DND-41 (cell line): ENCODE measurements around the gene SYTL4.

ENCODE experiments used
- ATAC-seq: fragments of 200-7000 bp; cut with Tn5 transposase; 3 replicates; pipeline ENCODE4 v1.9.1; 2021; ENCODE audit warnings: low read depth; ENCODE audit not compliant: insufficient read depth
- DNase-seq: peaks from one replicate; pipeline ENCODE4 v3.0.0-alpha.2; 2020
- H2AFZ ChIP-seq: 2 replicates; pipeline ENCODE4 v1.6.0; 2012; ENCODE audit warnings: low read depth, low read length
- H3K27ac ChIP-seq: 2 replicates; pipeline ENCODE4 v1.5.1; 2012; ENCODE audit warnings: low read length, inconsistent platforms
- H3K27me3 ChIP-seq: fragments of 200-600 bp; sonication (generic); 2 replicates; pipeline ENCODE4 v1.6.0; 2012; ENCODE audit warnings: low read length, mild to moderate bottlenecking, inconsistent platforms; ENCODE audit not compliant: insufficient read depth, poor library complexity
- H3K36me3 ChIP-seq: 2 replicates; pipeline ENCODE4 v1.5.1; 2012; ENCODE audit warnings: low read length, inconsistent platforms; ENCODE audit not compliant: insufficient read depth
- H3K4me1 ChIP-seq: 2 replicates; pipeline ENCODE4 v1.5.1; 2012; ENCODE audit warnings: mild to moderate bottlenecking, low read length; ENCODE audit not compliant: insufficient read depth
- H3K4me2 ChIP-seq: 2 replicates; pipeline ENCODE4 v1.6.0; 2012; ENCODE audit warnings: mild to moderate bottlenecking, moderate library complexity, low read length, inconsistent platforms; ENCODE audit not compliant: insufficient read depth
- H3K4me3 ChIP-seq, 2 experiments: fragments of 200-600 bp in 1 of 2; shearing (Covaris generic) in 1 of 2; 2 replicates each; pipeline ENCODE4 v1.5.1; 2012 to 2016; ENCODE audit warnings: inconsistent platforms in 2 of 2, low read length in 2 of 2, mild to moderate bottlenecking in 2 of 2, low read depth in 1 of 2, moderate library complexity in 1 of 2
- H3K79me2 ChIP-seq: 2 replicates; pipeline ENCODE4 v1.6.0; 2012; ENCODE audit warnings: low read length, inconsistent platforms; ENCODE audit not compliant: insufficient read depth
- H3K9ac ChIP-seq: 2 replicates; pipeline ENCODE4 v1.6.0; 2012; ENCODE audit warnings: low read depth, mild to moderate bottlenecking, inconsistent platforms, low read length, moderate library complexity
- H3K9me3 ChIP-seq: 2 replicates; pipeline ENCODE4 v1.5.1; 2012; ENCODE audit warnings: low read length, moderate library complexity, mild to moderate bottlenecking, inconsistent platforms; ENCODE audit not compliant: insufficient read depth, severe bottlenecking
- H4K20me1 ChIP-seq: 2 replicates; pipeline ENCODE4 v1.6.0; 2012; ENCODE audit warnings: low read length; ENCODE audit not compliant: insufficient read depth
- CTCF ChIP-seq: IDR thresholded peaks from 2 replicates; pipeline ENCODE4 v1.5.1; 2012; ENCODE audit warnings: borderline replicate concordance, low read length, moderate library complexity, mild to moderate bottlenecking; ENCODE audit not compliant: poor library complexity, severe bottlenecking; ENCODE audit errors: extremely low read depth
- EZH2 ChIP-seq: IDR thresholded peaks from 3 replicates; pipeline ENCODE4 v1.6.1; 2012; ENCODE audit warnings: borderline replicate concordance, low read depth, mild to moderate bottlenecking, moderate library complexity, low read length, inconsistent platforms; ENCODE audit not compliant: severe bottlenecking

SYTL4 gene

GRCh38 chrX:100647095-100647494, 84.8 kb downstream of the SYTL4 start:
- H3K27ac ChIP-seq, result no peak overlapping the region
- no peak overlapping the region for H3K9ac ChIP-seq
- no peak overlapping the region for H3K4me3 ChIP-seq
- no peaks in the 10 kb centered on the region for H3K4me1 ChIP-seq
- H3K9me3 ChIP-seq, result no peaks in the 10 kb centered on the region
- no peaks in the 10 kb centered on the region for H3K36me3 ChIP-seq
- H3K79me2 ChIP-seq, result no peaks in the 10 kb centered on the region
- no peaks in the 10 kb centered on the region for H4K20me1 ChIP-seq
- ATAC-seq (no peak), DNase-seq (no peak)
- TF ChIP-seq EZH2 (no peak), CTCF (no peak)
- H3K27me3 ChIP-seq, result no peaks in the 10 kb centered on the region
- no peak overlapping the region for H3K4me2 ChIP-seq
- no peak overlapping the region for H2AFZ ChIP-seq

GRCh38 chrX:100645106-100645505, 86.8 kb downstream of the SYTL4 start:
- H3K79me2 ChIP-seq, result no peaks in the 10 kb centered on the region
- H4K20me1 ChIP-seq, result no peaks in the 10 kb centered on the region
- H3K27me3 ChIP-seq, result no peaks in the 10 kb centered on the region
- no peak overlapping the region for H2AFZ ChIP-seq
- no peak overlapping the region for H3K4me3 ChIP-seq
- H3K36me3 ChIP-seq, result no peaks in the 10 kb centered on the region
- no peaks in the 10 kb centered on the region for H3K9me3 ChIP-seq
- no peak overlapping the region for H3K27ac ChIP-seq
- no peak overlapping the region for H3K9ac ChIP-seq
- TF ChIP-seq CTCF (no peak), EZH2 (no peak)
- no peaks in the 10 kb centered on the region for H3K4me1 ChIP-seq
- DNase-seq, result no peak
- ATAC-seq, result no peak
- no peak overlapping the region for H3K4me2 ChIP-seq

GRCh38 chrX:100643956-100644860, 87.7 kb downstream of the SYTL4 start, which contains the start of gene SRPX2:
SRPX2 (plus strand) TSS chrX:100644199; CDS start chrX:100646323, 2,124 bp downstream.
- no peak for ATAC-seq

More at GRCh38 chrX:100643956-100644860, 87.7 kb downstream of the SYTL4 start, which contains the start of gene SRPX2:
- Histone ChIP-seq H3K79me2 (no peaks in the 10 kb centered on the region), H3K4me2 (no peak within 1 kb of the TSS), H3K4me3 (no peak within 1 kb of the TSS), H3K9me3 (no peaks in the 10 kb centered on the region), H2AFZ (no peak within 1 kb of the TSS), H3K36me3 (no peaks in the 10 kb centered on the region), H4K20me1 (no peaks in the 10 kb centered on the region), H3K27ac (no peak within 1 kb of the TSS), H3K9ac (no peak within 1 kb of the TSS), H3K27me3 (no peaks in the 10 kb centered on the region), H3K4me1 (no peaks in the 10 kb centered on the region)
- DNase-seq, result no peak
- TF ChIP-seq CTCF (no peak), EZH2 (no peak)
